ENCODE measurements around the gene ALX4.

ALX4 gene

DNA sequence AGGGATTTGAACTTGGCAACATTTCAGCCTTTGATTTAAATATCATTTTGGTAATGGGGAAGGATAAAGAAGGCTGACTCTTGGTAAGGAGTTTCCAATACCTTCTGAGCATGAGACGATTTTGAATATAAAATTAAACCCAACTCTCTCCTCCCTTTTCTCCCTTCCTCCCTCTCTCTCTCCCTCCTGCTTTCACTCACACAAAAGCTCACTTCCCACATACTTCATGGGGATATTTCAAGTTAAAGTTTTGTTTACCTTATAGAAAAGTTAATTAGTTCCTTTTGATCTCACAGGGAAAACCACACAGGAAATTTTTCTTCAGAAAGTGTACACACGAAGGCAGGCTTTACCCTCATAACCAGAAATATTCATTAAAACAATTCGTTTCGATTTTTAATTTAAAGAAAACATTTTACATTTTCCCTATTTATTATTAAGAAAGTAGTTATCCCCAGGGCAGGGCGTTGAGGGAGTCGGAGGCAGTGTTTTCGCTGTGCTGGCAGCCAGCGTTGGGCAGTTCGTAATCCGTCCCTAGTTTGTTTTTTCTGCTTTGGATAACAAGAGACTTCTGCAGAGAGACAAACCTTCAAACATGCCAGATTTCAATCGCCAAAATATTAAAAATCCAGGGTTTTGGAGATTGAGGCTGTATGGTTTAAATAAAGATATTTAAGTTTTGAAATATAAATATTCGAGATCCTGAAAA is 25.3 kb upstream of the ALX4 start:
- DNase-seq (ENCODE audit: low read depth in 3 of 3) = no peak

DNA sequence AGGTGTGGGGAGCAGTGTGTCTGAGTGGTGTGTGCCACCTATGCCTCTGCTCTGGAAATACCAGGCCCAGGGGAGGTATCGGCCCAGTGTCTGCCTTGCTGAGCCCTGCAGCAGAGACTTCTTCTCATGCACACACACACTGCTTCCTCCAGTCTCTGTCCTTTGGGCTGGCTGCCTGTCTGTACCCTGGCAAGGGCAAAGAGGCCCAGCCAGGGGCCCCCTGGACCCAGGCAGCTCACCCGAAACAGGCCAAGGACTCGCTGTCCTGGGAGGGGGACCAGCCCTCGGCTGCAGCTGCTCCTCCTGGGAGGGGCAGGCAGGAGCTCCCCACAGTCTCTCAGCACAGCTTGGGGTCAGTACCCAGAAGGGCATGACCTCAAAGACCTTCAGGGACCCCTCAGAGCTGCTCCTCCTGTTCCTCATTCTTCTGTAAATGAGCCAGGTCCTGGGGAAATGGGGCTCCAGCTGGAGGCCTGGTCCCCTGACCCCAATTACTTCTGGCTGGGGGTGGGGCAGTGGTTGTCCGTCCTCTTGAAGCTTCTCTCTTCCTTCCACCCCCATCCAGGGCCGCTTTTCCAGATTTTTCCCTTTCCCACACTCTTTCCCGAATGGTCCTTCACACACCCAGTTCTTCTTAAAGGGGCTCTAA is 24.5 kb upstream of the ALX4 start:
- DNase-seq (ENCODE audit: low read depth in 3 of 3) = no peak

DNA sequence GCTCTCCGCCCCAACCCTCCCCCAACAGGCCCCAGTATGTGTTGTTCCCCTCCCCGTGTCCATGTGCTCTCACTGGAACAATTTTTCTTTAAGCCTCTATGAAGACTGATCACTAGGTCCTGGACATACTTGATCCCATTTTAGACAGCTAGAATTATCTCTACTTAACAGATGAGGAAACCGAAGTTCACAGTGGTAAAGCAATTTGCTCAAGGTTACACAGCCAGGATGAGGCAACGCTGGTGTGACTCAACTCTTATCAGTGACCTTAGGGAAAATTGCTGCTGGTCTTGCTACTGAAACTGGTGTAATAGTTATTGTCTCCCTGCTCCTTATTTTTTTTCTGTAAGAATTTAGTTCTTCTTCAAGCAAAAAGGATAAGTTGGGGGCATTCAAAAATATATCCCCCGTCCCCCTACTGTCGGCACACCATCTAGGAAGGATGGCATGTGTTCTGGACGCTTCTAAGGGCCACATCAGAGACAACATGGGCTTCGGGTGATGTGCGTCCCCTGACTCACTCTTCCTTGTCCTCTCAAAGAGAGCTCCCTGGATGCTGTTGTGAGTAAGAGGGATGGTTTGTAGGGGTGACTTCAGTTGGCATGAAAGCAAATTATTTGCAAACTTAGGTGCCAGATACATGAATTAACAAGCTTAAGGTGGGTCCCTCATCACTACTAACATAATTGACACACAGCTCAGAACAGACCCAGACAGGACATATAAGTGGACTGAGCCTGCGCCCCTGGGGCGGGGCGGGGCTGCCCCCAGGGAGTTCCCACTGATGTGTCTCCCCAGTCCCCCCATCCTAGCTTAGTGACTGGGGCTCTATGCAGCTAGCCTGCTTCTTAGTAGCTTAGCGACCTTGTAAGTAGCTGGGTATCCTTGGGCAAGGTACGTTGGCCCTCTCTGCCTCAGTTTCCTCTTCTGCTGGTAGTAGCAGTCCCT is 23.6 kb upstream of the ALX4 start:
- no peak for DNase-seq (ENCODE audit: low read depth in 3 of 3)

DNA sequence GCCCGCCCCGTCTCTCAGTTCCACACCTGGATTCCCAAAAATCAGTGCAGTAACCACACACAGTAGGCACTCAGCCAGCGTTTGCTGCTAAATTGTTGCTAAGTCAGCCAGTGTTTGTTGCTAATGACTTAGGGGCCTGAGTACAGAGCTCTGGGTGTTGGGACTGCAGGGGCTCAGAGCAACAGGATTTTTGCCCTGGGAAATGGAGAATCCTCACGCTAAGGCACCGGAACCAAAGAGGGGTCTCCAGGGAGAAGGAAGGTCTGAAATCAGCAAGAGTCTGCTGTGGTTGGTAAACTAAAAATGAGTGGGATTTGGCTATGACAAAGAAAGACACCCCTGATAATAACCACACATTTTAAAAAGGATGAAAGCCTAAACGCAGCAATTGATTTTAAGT is 22.7 kb upstream of the ALX4 start:
- DNase-seq (ENCODE audit: low read depth in 3 of 3) = no peak

DNA sequence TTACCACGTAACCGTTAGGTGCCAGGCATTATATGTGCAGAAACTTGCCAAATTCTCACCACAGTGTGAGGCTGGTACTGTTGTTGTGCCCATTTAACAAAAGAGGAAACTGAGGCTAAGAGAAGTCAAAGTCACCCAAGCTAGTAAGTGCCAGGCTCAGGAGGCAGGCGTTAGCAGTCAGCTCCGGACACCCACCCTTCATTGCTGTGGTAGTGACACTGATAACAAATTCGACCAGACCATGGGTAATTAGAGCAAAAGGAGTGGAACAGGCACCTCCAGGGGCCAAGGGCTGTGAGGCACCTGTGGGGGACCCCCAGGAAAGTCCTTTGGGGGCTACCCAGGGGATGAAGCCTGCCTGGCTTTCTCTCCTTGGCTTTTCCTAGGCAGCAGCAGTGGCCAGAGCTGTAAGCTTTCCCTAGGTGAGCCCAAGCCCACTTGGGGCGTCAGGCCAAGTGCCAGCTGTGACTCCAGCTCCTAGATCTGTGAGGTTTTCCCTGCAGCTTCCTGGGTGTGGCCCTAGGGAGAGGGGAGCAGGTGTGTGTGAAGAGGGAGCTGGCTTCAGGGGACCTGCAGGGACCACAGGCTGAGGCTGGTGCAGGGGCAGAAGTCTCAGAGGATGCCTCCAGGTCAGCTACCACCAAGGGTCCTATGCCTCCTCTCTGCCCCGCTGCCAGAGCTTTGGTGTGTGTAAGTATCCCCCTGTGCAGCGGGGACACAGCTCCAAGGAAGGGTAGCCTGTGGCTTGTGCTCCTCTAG is 19.7 kb upstream of the ALX4 start:
- no peak for DNase-seq (ENCODE audit: low read depth in 3 of 3)

DNA sequence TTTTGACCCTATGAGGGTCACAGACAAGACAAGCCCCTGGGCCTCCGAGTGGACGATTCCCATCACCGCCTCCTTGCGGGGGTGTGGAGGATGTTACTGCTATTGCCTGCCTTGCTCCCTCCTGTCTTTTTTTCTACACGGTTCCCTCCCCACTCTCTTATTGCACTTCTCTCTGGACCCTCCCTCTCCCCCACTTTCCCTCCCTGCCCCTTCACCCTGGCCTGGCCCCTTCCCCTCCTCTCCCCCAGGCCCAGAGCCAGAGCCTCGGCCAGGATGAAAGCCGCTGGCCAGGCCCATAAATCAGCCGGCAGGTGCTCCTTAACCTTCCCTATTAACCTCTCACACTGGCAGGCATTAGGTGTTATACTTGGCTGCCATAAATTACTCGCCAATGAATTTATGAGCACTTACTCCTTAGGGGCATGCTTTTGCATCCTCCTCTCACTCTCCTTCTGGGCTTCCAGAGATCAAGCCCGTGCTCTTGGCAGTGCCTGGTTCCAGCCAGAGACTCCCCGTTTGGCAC is 18.3 kb upstream of the ALX4 start:
- no peak for DNase-seq (ENCODE audit: low read depth in 3 of 3)

DNA sequence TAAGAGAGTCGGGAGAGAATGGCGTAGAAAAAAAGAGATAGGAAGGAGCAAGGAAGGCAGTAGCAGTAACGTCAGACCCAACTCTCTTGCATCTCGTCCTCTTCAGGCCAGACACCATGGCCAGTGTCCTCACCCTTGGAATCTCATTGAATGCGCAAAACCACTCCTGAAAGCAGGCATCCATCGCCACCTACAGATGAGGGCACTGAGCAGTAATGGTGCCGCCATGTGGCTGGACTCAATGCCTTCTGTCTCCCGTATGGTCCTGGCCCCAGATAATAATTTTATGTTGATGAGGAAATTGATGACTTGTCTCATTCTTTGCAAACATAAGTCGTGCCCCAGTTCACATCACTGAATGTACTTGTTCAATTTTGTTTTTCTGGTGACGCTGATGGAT is 17.8 kb upstream of the ALX4 start:
- no peak for DNase-seq (ENCODE audit: low read depth in 3 of 3)

DNA sequence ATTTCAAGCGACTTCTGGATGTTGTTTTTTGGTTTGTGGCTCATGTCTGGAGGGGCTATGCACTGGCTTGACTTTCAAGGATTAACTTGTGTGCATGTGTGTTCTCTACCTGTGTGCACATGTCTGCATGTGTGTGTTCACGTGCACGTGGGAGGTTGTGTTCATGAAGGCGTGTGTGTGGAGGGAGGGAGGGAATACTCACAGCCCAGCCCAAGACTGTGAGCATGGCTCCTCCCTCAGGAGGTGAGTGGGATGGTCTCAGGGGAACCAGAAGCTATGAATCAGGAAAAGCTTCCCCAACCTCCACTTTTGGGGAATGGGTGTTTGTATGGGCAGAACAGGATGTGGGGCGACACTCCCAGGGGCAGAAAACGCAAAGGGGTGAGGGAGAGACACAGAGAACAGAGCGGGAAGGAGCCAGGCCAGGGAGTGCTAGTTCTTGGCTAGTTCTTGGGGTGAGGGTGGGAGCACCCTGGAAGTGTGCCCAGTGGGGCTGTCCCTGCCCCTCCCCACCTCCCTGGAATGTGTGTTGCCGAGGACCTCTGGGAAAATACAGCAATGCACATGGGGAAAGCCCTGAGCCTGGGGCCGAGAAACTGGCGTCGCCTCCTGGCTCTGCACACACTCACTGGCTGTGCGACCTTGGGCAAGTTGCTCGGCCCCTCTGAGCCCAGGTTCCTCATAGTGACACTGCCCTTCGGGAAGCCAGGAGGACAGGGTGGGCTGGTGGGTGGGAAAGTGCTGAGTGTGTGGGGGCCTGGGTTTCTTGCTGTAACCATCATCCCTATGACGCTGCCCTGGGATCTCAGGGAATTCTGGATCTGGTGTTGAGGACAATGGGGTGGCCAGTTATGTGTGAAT is 16.9 kb upstream of the ALX4 start:
- no peak for DNase-seq (ENCODE audit: low read depth in 3 of 3)

DNA sequence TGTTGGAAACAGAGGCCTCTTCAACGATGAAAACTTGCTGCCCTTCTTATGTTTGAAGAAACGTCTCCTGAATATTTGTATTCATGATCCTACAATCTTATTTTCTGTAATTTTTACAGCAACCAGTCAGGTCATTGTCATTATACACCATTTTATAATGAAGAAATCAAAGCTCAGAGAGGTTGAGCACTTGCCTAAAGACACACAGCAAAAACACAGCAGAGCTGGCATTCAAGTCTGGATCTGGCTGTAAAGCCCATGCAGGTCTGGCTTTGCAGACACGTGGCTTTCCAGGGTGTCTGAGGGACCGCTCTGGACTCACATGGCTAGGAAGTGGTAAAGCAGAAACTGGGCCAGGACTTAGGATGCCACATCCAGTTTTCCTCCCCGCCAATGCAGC is 15.8 kb upstream of the ALX4 start:
- DNase-seq (ENCODE audit: low read depth in 3 of 3) = no peak

DNA sequence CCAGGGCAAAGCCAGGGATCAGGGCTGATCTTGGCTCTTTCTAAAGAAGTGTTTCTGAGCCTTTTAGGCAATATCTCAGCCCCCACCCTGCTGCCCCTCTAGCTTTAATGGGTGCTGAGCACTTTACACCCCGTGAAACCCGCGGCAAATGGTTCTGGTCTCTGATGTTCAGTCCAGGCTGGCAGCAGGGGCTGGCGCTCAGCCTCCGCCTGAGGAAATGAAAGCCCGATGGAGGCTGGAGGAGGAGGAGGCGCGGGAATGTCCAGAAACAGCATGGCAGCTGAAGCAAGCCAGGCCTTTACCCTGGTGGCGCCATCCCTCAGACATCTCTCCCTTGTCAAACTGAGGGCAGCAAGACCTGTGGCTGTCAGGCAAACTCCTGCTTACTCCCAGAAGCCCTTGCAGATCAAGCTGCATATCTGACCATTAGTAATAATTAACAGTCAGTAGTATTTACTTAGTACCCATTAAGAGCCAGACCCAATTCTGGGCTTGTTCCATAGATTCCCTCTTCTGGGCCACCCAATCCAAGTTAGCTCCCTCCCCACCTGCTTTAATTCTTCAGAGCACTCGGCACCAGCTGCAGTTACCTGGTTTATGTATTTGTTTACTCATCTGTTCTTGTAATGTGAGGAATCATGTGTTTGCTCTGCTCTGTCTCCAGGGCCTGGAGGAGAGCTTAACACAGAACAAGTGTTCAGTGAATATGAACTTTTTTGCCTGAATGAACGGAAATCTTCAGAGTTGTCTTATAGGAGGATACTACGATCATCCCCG is 15.0 kb upstream of the ALX4 start:
- DNase-seq (ENCODE audit: low read depth in 3 of 3) = no peak

DNA sequence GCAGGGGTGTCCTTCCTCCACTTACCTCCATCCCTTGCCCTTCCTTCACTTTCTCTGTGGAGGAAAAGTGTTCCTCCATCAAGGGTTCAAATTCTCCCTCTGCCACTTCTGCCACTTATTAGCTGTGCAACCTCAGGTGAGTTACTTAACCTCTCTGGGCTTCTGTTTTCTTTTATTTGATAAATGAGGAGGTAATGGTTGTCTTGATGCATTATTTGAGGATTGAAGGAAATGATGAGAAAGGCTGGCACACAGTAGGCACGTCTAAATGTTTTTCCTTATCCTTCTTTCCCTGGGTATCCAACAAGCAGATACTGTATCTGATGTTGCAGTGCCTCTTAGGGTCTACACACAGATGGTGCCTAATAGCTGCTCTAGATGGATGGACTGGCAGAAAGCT is 14.3 kb upstream of the ALX4 start:
- DNase-seq (ENCODE audit: low read depth in 3 of 3) = no peak

DNA sequence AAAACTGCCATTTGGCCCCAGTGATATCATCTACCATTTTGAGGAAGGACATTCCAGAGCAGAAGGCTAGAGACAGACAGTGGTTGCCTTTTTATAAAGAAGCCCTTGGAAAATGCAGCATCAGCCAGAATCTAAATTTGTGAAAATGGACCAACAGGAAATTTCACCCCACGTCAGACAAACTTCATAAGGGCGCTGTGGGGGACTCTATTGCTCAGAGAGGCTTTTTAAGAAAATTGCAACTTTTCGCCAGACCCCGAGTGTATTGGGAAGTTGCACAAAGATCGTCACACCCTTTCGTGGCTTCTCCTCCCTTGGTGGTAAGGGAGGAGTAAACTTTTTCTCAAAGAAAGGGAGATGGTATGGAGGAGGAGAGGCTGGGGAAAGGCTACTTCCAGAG is 12.3 kb upstream of the ALX4 start:
- DNase-seq (ENCODE audit: low read depth in 3 of 3) = no peak

DNA sequence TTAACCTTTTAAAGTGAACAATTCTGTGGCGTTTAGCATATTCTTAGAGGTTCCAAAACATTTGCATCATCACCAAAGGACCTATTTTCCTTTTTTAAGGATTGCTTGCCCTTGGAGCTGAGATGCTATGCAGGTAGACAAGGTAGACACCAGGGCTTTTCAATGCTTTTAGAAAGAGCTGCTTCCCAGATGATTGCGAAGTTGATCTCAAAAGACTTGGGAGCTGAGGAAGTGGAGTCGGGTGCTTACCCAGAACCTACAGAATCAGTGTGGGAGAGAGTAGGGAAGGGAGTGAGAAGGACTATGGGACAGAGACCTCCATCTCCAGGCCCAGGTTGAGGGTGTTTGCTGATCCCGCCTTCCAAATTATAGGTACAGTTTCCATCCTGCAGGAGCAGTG is 11.1 kb upstream of the ALX4 start:
- DNase-seq (ENCODE audit: low read depth in 3 of 3) = no peak

DNA sequence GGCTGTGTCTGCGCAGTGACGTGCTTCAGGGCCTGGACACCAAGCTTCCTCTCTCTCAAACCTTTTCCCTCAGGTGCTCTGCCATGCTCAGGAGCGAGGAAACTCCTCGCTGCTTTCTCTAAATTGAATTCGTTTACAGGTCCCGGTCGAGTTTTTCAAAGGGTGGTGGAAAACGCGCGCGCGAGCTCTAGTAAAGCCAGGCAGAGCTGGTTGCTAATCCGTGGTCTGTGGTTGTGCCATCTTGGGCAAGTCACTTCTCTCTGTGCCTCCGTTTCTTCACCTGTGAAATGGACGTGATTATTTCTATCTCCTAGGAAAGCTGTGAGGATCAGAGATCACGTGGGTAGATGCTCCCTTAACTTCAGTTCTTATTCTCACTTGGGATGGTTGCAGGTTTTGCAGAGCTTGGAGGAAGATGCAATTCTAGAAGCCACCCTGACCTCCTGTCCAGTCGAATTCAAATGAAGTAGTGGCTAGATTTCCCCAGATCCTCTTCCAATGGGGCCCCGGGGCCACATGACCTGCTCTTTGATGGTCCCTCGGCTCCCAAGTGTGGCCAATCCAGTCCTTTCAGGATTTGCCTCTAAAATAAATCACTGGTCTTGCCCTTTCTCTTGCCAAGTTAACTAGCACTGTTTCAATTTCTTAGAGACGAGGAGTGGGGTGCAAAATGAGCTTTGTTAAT is 10.5 kb upstream of the ALX4 start:
- DNase-seq (ENCODE audit: low read depth in 3 of 3) = no peak

DNA sequence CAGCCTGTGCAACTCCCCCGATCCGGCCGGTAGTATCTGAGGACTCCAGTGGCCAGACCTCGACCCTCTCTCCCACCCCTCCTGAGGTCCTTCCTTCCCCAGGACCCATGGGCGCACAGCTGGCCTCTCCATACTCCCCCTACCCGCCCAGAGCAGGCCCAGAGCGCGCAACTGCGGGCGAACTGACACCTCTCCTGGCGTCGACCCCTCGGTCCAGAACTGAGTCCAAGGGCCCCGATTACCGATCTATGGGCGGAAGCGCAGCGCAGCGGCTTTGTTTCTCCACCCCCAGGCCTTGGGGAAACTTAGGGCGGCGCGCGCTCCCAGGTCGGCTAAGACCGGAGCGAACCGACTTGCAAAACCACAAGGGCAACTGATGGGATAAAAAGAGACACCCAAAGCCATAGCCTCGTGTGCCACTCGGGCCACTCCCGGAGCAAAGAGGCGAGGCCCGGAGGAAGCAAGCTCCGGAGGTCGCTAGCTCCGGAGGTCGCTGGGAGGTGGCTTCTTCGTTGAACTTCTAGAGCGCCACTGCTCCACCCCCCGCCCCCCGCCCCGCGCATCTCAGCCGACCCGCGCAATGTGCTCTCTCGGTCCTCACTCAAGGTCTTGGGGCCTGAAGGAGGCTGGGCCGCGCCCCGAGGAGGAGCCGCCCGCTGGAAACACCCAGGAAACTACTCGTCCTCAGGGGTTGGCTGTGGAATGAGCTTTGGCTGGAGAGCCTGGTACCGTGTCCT is 9.8 kb upstream of the ALX4 start:
- no peak for DNase-seq (ENCODE audit: low read depth in 3 of 3)

DNA sequence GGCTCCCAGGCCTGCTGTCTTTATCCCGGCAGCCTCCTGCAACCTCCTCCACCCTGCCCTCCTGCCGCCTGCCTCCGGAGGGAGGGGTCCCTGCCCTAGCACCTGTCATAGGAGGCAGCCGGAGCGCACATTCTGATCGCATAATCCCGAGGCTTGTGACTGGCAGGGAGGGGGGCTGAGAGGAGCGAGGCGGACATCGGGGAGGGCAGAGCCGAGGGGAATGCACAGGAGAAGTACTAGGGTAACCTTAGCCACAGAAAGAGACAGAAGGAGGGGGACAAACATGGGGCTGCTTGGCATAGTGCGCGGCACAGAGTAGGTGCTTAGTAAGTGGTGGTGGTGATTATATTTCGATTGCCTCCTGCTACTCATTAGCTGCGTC is 9.2 kb upstream of the ALX4 start:
- no peak for DNase-seq (ENCODE audit: low read depth in 3 of 3)

DNA sequence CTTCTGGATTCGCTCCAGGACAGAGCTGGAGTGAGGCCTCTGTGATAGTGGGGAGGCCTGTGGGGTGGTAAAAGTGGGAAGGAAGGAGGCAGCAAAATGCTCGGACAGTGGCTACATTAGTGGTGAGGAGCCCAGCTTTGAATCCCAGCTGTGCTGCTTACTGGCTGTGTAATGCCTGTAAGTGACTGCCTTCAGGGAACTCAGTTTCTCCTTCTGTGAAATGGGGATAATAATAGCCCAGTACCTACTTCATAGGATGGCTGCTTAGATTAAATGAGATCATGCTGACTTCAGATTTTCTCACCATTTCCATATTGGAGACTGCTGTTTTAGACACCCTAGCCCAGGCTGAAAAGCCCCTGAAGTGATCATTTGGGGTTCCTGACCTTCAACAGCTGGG is 8.4 kb upstream of the ALX4 start:
- no peak for DNase-seq (ENCODE audit: low read depth in 3 of 3)

DNA sequence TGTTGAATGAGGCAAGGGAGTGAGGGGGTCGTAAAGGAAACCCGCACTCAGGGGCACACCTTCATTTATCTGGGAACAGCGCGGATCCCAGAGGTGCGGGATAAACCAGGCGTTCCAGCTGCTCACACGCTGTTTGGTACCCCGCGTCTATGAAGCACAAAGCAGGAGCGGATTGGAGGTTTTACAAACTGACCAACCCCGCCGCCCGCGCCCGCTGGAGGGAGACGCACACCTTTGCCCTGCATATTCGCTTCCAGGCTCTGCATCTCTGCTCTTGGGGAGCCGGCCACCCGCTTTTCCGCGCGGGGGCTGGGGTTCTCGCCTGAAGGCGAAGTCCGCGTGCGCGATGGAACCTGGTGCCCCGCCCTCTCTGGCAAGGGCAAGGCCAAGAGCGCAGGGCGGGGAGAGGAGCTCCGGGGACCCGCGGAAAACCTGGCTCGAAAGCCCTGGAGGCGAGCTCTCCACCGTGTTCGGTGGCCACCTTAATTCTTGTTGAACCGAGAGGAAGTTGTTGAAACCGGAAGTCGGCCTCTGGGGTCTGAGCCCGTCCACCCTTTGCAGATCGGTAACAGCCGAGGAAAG is 6.8 kb upstream of the ALX4 start:
- no peak for DNase-seq (ENCODE audit: low read depth in 3 of 3)

All from stimulated activated CD4-positive, alpha-beta T cell treated with anti-CD3 and anti-CD28 coated beads, TNF-alpha, amount 100 ng/mL, for 4 hours (primary cell).